HG03060 (cell line): ENCODE results near the gene NEO1.

Experiments
- ATAC-seq: cut with Tn5 transposase; IDR thresholded peaks from one replicate; pipeline ENCODE4 v1.9.1; 2021; ENCODE audit warnings: low read depth, moderate number of reproducible peaks; ENCODE audit not compliant: unreplicated experiment

Gene NEO1

DNA sequence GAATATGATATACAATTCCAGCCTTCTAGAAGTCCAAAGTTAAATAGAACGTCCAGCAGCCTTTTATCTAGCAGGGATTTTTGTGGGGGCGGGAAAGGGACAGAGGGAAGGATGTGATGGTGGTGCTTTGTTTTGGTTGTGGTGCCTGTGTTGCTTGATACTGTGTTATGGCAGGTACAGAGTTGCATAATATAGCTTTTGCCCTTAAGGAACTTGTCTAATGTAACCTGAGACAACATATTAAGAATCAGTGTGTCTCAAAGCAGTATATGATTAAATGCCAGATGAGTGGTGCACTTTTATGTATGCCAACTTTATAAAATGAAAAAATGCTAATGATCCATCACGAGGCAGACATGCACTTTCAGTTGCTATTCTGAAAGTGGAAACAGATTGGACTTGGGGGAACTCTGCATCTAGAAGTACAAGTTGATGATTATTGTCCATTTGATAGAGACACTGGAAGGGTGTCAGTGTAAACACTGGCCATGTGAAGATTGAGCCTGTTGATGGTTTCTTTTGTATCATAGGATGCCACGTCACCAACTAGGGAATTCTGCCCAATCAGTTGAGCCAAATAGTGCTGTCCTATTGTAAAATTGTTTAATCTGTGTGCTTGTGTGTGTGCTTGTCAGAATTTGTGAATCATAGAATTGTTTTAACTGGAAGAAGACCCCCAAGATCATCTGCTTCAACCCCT lies 23.0 kb downstream of the NEO1 start:
- no peak for ATAC-seq

DNA sequence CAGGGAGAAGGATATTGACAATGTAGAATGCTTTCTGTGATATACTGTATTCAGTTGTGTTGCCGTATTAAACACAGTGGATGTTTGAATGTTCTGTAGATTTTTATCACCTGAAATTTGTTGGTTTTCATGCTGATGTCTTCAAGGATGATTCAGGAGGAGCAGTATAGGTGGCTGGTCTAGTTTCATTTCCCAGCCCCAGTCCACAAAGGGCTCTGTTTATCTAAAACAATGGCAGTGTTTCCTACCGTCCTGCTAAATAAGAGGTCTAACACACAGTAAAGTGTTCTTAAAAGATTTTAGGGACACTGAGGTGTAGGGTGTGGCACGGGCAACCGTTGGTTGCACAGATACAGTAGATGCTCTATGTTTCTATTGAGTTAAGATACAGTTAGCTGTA lies 26.0 kb downstream of the NEO1 start:
- no peak for ATAC-seq

DNA sequence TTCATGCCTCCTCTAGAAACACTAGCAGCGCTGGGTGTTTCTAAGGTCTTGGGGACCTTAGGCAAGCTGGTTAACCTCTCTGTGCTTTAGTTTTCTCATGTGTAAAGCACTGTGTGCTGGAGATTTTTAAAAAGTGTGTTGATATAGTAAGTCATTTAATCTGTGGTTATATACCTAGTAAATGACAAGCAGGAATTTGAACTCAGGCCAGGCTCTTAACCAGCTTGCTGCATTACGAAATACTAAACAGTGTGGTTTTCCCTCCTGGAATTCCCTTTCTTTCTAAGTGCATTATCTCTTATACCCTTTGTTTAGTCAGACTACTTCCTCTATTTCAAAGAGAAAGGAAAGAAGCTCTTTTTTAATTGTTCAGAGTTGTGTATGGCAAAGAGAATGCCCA lies 26.5 kb downstream of the NEO1 start:
- ATAC-seq = no peak

DNA sequence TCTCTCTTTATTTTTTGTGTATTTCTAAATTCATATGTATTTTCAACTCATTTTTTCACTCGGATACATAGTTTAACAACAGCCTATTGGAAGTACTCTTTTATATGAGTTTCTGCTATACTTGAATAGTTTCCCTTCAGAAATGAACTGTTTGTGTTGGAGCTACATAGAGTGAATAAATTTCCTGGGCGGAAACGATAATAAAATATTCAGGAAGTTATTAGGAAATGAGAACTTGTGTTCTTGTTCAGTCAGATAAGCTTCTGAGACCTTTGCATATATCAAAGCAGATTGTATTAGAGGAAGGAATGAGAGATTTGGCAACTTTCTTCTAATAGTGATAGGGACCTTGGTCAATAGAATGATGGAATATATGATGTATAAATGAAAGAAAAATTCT lies 27.3 kb downstream of the NEO1 start:
- no peak for ATAC-seq

DNA sequence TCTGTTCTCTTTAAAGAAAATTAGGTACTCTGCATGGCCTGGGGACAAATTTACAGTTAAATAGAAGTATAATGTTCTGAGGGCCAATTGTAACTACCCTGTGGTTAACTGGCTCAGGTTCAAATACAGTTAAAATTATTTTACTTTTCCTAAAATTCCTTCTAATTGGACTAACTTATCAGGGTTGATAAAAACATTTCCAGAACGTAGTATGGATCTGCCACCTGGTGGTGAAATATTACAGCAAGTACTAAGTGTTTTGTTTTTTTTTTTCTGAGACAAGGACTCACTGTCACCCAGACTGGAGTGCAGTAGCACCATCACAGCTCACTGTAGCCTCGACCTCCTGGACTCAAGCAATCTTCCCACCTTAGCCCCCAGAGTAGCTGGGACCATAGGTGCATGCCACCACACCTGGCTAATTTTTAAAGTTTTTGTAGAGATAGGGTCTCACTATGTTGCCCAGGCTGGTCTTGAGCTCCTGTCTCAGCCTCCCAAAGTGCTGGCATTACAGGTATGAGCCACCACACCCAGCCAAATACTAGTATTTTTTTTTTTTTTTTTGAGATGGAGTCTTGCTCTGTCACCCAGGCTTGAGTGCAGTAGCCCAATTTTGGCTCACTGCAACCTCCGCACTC lies 29.2 kb downstream of the NEO1 start:
- no peak for ATAC-seq

DNA sequence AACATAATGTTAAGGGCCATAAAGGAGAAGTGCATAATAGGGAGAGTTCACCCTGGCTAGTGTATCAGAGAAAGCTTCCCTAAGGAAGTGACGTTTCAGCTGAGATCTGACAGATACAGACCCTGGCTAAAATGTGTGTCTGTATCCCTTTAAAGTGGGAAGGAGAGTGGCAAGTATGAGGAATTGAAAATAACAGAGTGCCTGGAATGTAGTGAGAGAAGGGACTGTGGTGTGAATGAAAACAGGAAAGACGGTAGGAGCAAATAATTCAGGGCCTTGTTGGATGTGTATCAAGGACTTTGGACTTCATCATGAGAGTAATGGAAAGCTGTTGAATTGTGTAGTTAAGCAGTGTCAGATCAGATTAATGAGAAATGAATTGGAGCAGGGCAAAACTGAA lies 30.5 kb downstream of the NEO1 start:
- ATAC-seq = no peak

DNA sequence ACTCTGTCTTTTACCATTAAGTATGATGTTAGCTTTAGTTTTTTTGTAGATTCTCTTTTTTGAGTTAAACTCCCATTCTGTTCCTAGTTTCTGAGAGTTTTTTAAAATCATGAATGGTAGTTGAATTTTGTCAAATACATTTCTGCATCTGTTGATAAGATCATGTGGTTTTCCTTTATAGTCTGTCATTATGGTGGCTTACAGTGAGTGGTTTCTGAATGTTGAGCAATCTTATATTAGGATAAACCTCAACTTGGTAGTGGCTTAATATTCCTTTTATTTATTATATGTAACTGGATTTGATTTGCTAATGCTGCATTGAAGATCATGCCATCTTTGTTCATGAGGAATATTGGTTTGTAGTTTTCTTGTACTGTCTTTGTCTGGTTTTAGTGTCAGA lies 34.8 kb downstream of the NEO1 start:
- no peak for ATAC-seq

DNA sequence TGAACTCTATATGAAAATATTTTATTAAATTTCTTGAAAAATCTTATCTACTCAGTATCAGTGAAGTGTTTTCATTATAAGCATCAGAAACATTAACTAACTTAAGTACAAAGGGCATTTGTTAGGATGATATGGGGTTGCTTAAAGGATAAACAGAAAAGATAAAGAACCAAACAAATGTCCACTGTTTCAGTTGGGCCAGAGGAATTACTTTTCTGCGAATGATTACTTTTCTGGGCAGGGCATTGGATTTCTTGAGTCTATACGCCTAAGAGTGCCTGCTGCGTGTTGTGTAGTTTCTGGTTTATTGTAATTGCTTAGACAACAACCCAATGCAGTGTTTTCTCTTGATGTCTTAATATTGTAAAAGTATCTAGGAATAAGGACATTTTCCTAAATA lies 52.8 kb downstream of the NEO1 start:
- no peak for ATAC-seq

DNA sequence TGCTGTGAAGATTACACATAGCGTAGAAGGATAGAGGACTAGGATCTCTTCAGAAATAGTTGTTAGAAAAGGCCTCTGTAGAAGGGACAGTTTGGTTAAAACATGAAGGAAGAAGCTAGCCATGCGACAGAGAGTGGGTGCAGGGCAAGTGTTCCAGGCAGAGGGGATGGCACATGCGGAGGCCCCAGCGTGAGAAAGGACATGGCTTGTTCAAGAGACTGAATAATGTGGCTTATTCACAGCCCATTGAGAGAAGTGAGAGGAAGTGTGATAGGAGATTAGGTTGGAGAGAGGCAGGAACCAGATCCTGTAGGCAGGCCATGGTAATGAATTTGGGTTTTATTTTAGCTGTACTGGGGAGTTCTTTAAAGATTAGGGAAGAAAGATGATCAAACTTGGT lies 56.4 kb downstream of the NEO1 start:
- ATAC-seq = no peak

DNA sequence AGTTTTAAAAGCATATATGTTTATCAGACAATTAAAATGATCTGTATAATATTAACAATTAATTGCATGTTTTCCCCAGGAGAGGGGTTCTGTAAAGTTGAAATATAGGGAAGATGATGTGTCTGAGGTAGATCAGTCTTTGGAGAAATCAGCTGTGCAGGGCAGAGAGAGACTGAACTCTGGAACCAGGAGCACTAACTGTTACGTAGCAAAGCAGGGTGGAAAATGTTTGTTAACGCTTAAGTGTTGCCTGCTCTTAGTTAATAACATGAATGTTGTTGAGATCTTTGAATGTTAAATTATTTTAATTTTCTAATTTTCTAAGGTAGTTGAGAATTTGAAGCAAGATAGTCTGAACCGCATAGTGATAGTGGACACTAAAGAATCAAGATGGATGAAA lies 57.5 kb downstream of the NEO1 start:
- no peak for ATAC-seq

DNA sequence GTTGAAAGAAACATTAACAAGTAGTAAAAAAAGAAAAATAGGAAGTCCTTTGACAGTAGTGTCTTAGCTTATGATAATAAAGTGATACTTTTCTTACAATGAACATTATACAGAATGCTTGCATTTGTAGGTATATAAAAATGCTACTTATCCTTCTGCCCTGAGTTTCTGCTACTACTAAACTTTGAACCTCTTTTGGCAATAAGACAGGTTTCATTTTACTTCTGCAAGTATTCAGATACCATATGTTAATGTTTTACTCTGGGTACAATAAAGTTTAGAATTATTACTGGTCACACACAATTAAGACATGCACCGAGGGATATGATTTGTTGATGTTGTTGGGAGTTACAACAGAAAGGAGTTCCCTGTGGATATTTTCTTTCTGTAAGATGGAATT lies 57.9 kb downstream of the NEO1 start:
- ATAC-seq = no peak

DNA sequence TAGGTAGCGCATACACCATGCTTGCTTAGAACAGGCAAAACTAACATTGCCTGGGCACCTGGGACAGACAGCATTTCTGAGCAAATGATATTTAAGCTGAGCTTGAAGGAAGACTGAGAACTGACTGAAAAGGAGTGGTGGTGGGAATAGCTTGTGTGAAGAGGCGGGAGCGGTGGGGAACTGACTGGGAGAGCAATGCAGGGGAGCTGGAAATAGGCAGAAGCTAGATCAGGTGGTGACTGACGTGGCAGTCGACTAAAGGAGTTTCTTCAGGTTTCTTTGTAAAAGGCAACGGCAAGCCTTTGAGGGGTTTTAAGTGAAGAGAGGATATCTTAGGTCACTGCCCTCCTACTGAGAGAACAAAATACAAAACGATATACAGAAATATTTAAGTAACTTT lies 61.8 kb downstream of the NEO1 start:
- ATAC-seq = no peak

DNA sequence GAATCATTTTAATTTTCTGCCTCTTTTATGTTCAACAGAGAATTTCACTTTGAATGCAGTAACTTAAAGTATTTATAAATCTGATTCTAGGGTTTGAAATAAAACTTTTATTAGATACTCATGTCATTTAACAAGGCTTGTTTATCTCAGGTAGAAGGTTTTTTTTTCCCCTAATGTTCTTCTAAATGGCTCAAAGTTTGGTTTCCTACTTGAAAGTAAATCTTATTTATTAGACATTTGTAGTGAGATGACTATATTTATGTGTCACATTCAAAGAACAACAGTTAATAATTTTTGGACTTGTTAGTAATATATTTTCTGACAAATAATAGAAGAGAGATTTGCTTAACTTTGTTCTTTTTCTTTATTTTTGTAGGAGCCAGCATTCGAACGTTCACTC lies 63.9 kb downstream of the NEO1 start:
- ATAC-seq = no peak

DNA sequence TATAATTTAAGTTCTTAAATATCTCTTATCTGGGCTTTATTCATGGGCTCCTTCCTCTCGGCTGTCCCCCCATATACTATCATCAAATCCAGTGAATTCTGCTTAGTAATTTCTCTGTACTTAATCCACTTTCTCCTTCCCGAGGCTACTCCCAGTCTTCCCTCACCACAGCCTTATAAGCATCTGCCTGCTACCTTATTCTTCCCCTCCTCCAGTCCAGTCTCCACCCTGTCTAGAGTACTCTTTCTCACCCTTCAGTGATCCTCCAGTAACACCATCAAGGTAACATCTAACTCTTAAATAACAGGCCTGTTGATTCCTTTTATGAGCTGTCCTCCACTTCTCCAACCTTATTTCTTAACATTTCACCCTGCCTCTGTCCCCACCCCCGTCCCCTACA lies 65.8 kb downstream of the NEO1 start:
- ATAC-seq = no peak

DNA sequence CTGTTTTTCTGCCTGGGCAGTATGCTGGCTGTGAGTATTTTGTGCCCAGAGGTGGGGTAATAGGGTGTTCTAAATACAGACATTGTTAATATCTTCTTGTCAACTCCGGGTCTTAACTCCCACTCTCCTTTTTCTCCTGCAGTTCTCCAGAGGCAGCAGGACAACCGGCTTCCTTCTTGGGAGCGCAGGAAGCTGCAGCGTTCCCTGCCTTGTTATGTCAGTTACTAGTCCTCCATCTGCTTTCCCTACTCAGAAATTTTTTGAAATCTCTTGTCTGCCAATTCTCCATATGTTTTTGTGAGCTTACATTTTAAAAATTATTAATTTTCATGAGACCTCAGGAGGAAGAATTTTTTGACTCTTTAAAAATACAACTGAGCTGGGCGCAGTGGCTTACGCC lies 67.2 kb downstream of the NEO1 start:
- ATAC-seq = no peak

DNA sequence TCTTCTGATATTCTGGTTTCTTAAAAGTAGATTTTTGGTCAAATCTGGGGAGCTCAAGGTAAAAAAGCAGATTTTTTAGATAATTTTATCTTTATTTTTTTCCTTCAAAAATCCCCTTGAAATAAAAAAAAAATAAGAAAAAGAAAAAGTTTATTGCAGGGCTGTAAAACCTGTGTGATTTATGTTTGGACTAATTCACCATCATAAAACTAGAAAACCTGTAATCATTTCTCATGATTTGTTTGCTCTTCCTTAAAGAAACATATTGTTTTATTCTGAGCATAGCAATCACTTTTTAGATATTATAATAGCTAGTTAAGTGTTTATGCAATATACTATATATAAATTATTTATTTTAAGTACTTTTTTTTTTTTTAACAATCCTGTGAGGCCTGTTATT lies 68.0 kb downstream of the NEO1 start:
- ATAC-seq = no peak

DNA sequence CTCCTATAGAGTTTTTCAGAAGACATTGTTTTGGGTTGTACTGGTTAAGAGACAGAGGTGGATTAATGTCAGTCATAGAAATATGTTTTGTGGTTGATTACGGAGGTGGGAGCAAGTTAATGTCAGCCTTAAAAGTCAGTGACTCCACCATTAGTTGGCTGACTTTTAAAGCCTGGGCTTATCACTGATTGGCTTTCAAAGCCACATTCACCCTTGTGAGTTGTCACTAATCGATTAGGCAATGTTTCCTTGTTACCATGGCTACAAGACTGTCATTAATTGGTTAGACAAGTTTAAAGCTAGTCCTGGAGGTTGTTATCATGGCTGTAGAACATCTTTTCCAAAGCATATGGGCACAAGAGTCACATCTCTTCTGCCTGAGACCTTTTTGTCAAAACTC lies 73.0 kb downstream of the NEO1 start:
- no peak for ATAC-seq

DNA sequence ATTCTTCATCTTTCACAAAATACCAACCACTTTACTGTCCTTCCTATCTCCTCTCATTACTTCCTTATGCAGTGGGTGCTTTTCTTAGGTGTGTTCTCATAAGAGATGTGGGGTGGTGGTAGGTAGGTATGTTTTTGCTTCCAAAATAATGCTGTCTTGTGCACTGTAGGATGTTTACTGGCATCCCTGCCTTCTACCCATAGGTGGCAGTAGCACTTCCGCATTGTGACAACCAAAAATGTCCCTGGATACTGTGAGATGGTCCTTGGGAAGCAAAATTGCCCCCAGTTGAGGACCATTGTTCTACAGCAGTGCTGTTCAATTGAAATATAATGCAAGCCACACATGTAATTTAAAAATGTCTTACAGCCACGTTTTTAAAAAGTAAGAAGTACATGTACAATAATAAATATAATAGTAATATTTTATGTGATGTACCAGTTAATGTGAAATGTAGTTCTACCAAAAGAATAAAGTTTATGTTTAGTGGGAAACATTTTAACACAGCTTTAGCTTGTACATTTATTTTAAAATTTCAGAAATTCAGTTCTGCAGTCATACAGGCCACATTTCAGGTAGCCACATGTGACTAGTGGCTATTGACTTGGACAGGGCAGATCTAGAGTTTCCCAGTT lies 75.2 kb downstream of the NEO1 start:
- no peak for ATAC-seq

DNA sequence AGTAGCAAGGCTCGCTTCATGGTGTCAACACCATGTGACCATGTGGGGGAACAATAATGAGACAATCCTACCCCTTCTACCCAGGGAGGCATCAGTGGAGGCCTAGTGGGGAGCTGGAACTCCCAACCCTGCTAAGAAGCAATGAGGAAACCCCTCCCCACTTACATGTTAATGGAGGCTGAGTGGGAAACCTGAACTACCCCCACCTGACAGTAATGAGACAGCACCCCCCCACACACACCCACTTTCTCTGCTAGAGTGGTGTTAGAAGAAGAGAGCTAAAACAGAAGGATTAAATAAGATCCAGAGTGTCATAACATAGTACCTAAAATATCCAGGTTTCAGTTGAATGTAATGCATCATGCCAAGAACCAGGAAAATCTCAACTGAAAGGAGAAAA lies 78.6 kb downstream of the NEO1 start:
- no peak for ATAC-seq

DNA sequence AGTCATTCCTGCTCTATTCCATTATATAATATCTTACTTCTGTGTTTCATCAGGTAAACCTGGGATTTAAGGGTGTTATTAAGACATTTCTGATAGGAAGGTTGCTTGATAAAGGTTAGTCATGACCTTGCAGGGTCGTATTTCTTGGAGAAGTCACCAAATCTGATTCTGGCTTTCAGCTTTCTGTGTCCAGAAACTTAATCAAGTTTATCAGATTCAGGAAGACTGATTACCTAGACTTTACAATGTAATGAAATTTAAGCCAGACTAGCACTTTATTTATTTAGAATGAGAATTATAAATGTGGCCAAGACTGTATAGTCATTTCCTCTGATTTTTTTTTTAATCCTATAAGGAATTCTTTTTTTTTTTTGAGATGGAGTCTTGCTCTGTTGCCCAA lies 81.9 kb downstream of the NEO1 start:
- no peak for ATAC-seq

DNA sequence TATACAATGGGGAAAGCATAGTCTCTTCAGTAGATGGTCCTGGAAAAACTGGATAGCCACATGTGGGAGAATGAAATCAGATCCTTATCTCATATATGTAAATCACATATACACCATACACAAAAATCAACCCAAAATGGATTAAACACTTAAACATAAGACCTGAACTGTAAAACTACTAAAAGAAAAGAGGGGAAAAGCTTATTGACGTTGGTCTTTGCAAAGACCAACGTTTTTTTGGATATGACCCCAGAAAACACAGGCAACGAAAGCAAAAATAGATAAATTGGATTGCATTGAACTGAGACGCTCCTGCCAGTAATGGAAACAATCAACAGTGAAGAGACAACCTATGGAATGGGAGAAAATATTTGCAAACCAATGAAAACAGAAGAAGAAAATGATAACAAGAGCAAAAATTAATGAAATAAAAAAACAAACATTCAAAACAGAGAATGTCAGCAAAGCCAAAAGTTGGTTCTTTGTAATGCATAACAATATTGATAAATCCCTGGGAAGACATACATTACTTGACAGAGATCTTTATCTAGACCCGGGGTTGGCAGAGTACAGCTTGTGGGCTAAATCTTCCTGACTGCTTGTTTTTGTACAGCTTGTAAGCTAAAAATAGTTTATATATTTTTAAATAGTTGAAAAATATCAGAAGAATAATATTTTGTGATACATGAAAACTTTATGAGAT lies 86.9 kb downstream of the NEO1 start:
- ATAC-seq = no peak
